Muscle of leg (tissue), 11 donors: Measurements from ENCODE around the gene SYT12. TPM values are rescaled to one million over a fixed set of nuclear protein-coding genes. Genes with fewer than 3 reads are reported as not detected.
"Not testable (repeated sequence)": the region's sequence is repeated elsewhere in the genome, so short reads cannot be mapped to it uniquely, and the experiment has no call there.

Experiments
- DNase-seq: peaks from one replicate; pipeline ENCODE4 v3.0.0; 2013
- H3K27ac ChIP-seq: one replicate; pipeline ENCODE4 v1.5.1; 2013; ENCODE audit warnings: mild to moderate bottlenecking, low read length, control low read depth
- H3K27me3 ChIP-seq: one replicate; pipeline ENCODE4 v1.6.1; 2013; ENCODE audit warnings: low read length; ENCODE audit not compliant: control insufficient read depth, insufficient read depth
- H3K36me3 ChIP-seq: one replicate; pipeline ENCODE4 v1.6.1; 2013; ENCODE audit warnings: low read length; ENCODE audit not compliant: control insufficient read depth, insufficient read depth
- H3K4me1 ChIP-seq: one replicate; pipeline ENCODE4 v1.6.1; 2013; ENCODE audit warnings: low read length; ENCODE audit not compliant: control insufficient read depth, insufficient read depth
- H3K4me3 ChIP-seq: one replicate; pipeline ENCODE4 v1.5.1; 2013; ENCODE audit warnings: low read length, control low read depth
- H3K9me3 ChIP-seq: replicated peaks from 2 replicates; pipeline ENCODE4 v1.6.1; 2013; ENCODE audit warnings: low read depth, low read length; ENCODE audit not compliant: control insufficient read depth
- WGBS: methylation state at CpG from one replicate; pipeline ENCODE4 v1.1.5; 2013; ENCODE audit warnings: missing lambda C conversion rate; ENCODE audit not compliant: insufficient coverage; 5-methylcytosine and 5-hydroxymethylcytosine counted together
- polyA plus RNA-seq, 8 donors: library from polyadenylated mRNA; unstranded; fragments of 120-200 nt; gene quantifications; one replicate each; pipeline versions ENCODE4 v1.2.1 to v1.2.3, GENCODE V29; 2013; ENCODE audit warnings: inconsistent platforms in 1 of 8, low replicate concordance in 1 of 8; ENCODE audit not compliant: insufficient read length in 8 of 8, insufficient read depth in 1 of 8
- total RNA-seq: library from RNA; stranded (reverse); fragments of 120-200 nt; gene quantifications from one replicate; pipeline ENCODE4 v1.2.4, GENCODE V29; 2013

Gene SYT12
- total and polyA plus RNA-seq, 9 donors: 0.05 to 0.30 (median 0.07) TPM; not detected in 1

DNA sequence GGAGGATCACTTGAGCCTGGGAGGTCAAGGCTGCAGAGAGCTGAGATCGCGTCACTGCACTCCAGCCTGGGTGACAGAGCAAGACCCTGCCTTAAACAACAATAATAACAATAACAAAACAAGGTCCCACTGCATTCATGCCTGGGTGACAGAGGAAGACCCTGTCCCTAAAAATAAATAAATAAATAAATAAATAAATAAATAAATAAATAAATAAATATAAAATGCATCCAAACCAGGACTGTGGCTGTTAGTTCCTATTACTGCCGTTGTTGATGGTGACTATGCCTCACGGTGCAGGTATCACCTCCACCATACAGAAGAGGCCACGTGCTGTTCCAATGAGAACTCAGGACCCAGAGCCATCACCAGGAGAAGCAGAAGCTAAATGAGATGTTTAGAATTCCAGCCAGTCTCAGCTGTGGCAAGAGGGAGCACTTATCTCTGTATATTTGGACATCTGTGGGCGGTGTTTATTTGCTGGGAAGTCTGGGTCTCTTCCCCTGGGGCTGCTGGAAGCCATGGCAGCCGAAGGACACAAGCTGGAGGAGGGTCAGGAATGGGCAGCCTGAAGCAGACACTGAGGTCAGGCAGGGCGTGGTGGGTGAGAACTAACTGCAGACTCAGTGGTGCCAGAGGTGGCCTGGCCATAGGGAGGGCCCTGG, 26.2 kb upstream of the SYT12 start:
- DNase-seq: peak; percentile 26
- Histone ChIP-seq H3K27ac (no peak overlapping the region), H3K9me3 (no peaks in the 10 kb centered on the region)

DNA sequence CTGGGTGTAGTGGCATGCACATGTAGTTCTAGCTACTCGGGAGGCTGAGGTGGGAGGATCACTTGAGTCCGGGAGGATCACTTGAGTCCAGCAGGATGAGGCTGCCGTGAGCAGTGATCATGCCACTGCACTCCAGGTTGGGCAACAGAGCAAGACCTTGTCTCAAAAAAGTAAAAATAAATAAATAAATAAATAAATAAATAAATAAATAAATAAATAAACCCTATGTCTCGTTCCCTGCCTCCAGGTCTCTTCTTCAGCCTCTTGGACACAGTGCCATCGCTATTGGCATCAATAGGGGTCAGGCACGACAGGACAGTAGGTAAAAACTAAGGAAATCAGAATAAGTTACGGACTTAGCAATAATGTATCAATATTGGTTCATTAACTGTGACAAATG, 23.4 kb upstream of the SYT12 start:
- no peak for DNase-seq
- Histone ChIP-seq H3K36me3 (no peaks in the 10 kb centered on the region), H3K9me3 (no peaks in the 10 kb centered on the region), H3K4me1 (peaks cover 3% of the 10 kb centered on the region), H3K27ac (no peak overlapping the region), H3K27me3 (peaks cover 2% of the 10 kb centered on the region), H3K4me3 (no peak overlapping the region)
- WGBS: 93% methylated on average over 2 of the region's 7 CpGs

More for the DNA sequence above, 26.2 kb upstream of the SYT12 start:
- Histone ChIP-seq H3K36me3 (no peaks in the 10 kb centered on the region), H3K4me3 (no peak overlapping the region), H3K27me3 (peaks cover 2% of the 10 kb centered on the region), H3K4me1 (peaks cover 3% of the 10 kb centered on the region)
- 44% methylated on average over 3 of the region's 8 CpGs for WGBS

DNA sequence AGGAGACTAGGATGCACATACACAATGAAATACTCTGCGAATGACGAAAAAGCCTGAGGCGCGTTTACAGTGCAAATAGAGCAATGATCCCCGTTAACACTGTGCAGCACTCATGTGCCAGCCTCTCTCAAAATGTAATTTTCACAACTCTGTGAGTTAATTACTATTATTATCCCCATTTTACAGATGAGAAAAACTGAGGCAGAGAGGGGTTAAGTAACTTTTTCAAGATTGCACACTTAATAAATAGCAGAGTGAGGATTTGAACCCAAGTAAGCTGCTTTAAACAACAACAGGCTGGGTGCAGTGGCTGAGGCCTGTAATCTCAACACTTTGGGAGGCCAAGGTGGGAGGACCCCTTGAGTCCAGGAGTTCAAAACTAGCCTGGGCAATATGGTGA, 21.6 kb upstream of the SYT12 start:
- Histone ChIP-seq H3K4me1 (peaks cover 3% of the 10 kb centered on the region), H3K27ac (no peak overlapping the region), H3K9me3 (no peaks in the 10 kb centered on the region), H3K4me3 (no peak overlapping the region), H3K27me3 (peaks cover 2% of the 10 kb centered on the region), H3K36me3 (no peaks in the 10 kb centered on the region)
- WGBS: no CpG with 5 or more reads among the region's 5 CpGs
- DNase-seq: no peak

DNA sequence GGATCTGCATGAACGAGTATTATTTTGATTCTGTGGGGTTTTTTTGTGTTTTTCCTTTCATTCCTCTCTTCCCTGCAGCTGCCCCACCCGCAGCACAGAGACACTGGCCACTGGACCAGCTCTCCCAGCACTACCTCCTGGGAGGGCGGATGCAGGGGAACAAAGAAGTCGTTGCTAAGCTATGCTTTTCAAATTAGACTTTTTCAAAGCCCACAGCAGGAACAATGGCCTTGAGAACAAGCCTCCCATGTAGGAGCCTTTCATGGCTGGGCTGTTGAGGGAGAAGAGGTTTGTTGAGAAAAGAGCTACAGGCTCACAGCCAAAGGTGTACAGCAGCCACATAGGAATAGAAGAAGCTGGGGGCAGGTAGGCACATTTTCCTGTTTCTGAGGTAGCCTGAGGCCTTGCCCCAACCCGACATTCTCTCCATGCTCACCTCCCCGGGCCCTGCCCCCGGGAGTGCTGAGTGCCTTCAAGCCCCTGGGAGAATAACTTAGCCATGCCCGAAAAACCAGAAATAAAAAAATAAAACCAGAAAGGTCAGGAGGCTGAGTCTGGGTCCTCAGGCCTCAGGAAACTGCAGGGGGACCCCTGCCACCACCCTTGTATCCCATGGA, 20.5 kb upstream of the SYT12 start:
- H3K4me1 ChIP-seq: no peaks in the 10 kb centered on the region
- H3K27me3 ChIP-seq: peaks cover 2% of the 10 kb centered on the region
- DNase-seq: no peak
- no peak overlapping the region for H3K4me3 ChIP-seq
- H3K27ac ChIP-seq: no peak overlapping the region
- no peaks in the 10 kb centered on the region for H3K9me3 ChIP-seq
- WGBS: 65% methylated on average over 4 of the region's 8 CpGs
- no peaks in the 10 kb centered on the region for H3K36me3 ChIP-seq

DNA sequence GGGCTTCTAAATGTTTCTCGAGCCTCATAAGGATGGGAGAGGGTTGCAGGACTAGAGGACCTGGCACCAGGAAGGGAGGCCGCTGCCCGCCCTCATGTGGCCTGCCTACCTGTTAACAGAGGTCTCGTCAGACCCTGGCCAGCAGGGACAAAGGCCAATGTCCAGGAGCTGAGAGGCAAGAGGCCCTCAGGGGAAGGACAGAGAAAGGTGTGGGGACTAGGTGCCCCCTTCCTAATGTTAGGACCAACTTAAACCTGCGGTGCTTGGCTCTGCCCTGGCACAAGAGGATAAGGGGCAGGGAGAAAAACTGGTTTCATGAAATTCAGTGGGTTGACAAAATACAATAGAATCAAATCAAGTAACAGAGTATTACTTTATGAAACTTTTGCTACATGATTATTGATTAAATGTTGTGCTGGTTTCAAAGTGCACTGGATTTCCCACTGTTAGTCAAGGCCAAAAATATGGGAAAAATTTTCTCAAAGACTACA, 20.0 kb upstream of the SYT12 start:
- no peak overlapping the region for H3K4me3 ChIP-seq
- H3K36me3 ChIP-seq: no peaks in the 10 kb centered on the region
- H3K27me3 ChIP-seq: peaks cover 2% of the 10 kb centered on the region
- H3K4me1 ChIP-seq: no peaks in the 10 kb centered on the region
- no peak for DNase-seq
- no peaks in the 10 kb centered on the region for H3K9me3 ChIP-seq
- 77% methylated on average over 4 of the region's 5 CpGs for WGBS
- H3K27ac ChIP-seq: no peak overlapping the region

DNA sequence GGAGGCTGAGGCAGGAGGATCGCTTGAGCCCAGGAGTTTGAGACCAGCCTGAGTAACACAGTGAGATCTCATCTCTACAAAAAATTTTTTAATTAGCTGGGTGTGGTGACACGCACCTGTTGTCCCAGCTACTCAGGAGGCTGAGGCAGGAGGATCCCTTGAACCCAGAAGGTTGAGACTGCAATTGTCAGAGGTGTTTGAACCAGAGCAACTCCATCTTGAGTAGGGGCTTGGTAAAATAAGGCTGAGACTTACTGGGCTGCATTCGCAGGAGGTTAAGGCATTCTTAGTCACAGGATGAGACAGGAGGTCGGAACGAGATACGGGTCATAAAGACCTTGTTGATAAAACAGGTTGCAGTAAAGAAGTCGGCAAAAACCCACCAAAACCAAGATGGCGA, 17.7 kb upstream of the SYT12 start:
- not testable (repeated sequence) for H3K9me3 ChIP-seq, H3K4me1 ChIP-seq, H3K36me3 ChIP-seq, DNase-seq, H3K27ac ChIP-seq, H3K4me3 ChIP-seq, H3K27me3 ChIP-seq
- WGBS: 93% methylated on average over 7 of the region's 8 CpGs

DNA sequence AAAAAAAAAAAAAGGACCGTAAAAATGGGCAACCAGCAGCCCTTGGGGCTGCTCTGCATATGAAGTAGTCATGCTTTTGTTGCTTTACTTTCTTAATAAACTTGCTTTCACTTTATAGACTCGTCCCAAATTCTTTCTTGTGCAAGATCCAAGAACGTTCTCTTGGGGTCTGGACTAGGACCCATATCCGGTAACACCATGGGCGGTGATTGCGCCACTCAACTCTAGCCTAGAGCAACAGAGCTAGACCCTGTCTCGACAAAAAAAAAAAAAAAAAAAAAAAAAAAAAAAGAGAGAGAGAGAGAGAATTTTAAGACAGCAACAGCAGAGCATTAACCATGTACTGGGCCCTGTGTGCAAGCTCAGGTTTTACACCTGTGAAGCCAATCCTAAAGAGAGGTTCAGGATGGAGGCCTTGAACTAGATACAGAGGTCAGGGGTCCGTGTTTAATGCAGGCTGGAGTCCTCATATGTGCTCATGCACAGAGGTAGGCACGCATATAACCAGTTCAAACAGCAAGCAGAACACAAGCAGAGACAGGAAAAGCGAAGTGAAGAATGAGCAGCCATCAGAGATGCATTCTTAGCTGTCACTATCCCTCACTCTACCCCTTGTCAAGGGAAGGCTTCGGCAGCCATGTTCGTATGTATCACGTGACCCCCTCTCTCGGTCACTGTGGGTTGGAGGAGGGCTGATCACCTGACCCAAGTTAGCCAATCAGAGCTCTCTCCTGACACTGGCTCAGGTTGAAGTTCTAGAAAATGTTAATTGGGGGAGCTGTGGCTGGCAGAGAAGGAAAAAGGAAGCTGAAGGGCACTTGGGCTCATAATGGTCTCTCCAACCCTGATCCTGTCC, 16.7 kb upstream of the SYT12 start:
- WGBS: 83% methylated on average over 2 of the region's 14 CpGs
- Histone ChIP-seq H3K36me3 (no peaks in the 10 kb centered on the region), H3K27me3 (peaks cover 4% of the 10 kb centered on the region), H3K4me1 (no peaks in the 10 kb centered on the region), H3K27ac (no peak overlapping the region), H3K9me3 (no peaks in the 10 kb centered on the region), H3K4me3 (no peak overlapping the region)
- DNase-seq: no peak

DNA sequence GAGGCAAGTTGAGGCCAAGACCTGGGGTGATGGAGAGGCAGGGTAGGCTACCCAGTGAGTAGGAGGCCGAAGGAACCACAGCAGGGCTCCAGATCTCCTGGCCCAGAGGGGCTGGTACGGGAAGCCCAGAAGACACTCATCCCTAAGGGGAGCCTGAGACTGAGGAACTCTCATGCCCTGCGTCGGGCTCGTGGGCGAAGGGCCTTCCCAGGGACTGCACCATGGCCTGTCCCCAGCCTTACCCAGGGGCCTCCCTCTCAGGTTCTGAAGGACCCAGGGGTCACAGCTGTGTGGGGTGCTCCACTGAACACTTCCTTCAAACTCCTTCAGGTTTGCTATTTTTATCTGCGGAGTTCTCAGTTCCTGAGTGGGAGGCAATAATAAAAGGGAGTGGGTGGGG, 15.8 kb upstream of the SYT12 start:
- H3K27ac ChIP-seq: no peak overlapping the region
- H3K4me1 ChIP-seq: no peaks in the 10 kb centered on the region
- H3K36me3 ChIP-seq: no peaks in the 10 kb centered on the region
- H3K4me3 ChIP-seq: no peak overlapping the region
- no peaks in the 10 kb centered on the region for H3K9me3 ChIP-seq
- DNase-seq: no peak
- WGBS: 93% methylated on average over 6 of the region's 7 CpGs
- H3K27me3 ChIP-seq: peaks cover 4% of the 10 kb centered on the region

DNA sequence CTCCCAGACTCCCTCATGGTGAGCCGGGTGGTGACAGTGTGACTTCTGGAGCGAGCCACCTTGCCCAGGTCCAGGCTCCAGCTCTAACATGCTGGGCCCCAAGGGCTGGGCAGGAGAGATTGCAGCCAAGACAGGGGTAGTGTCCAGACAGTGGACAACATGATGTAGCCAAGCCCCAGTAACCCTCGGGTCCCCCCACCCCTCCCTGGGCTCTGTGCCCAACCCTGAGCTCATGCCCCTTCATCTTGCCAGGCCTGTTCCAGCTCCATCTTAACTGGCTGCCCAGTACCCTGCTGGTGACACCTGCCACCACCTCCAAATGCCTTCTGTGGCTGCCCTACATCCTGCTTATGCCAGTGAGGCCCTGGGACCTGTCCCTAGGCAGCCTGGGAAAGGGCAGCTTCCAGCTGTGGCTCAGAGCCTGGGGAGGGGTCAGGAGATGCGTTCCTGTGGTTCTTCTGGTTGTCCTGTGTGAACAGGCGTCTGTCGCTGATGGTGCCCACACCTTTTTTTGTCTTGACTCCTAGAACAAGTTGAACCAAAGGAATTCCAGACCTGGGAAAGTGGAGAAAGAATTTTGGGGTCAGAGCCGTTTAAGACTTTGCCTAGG, 12.5 kb upstream of the SYT12 start:
- WGBS: 69% methylated on average over 3 of the region's 7 CpGs
- DNase-seq: no peak
- H3K27ac ChIP-seq: no peak overlapping the region
- H3K36me3 ChIP-seq: no peaks in the 10 kb centered on the region
- peaks cover 2% of the 10 kb centered on the region for H3K27me3 ChIP-seq
- H3K4me3 ChIP-seq: no peak overlapping the region
- no peaks in the 10 kb centered on the region for H3K4me1 ChIP-seq
- H3K9me3 ChIP-seq: no peaks in the 10 kb centered on the region
